Caco-2 (cell line): ENCODE measurements around the gene CDR2L. TPM values are rescaled to one million over a fixed set of nuclear protein-coding genes. Genes with fewer than 3 reads are reported as not detected.

ENCODE experiments used
- BruUV-seq: library from RNA; stranded (reverse); fragments of 400-500 nt; replicated peaks from 2 replicates; lab custom pipeline; 2021; lab: Mats Ljungman, UMichigan
- CTCF ChIA-PET: fragments of 300-600 bp; sonication (Branson Sonifier 250); formaldehyde crosslinking; loops from one replicate; lab custom pipeline; 2022; ENCODE audit warnings: antibody characterized with exemption; lab: Charles Lee
- POLR2A ChIA-PET: fragments of 300-600 bp; sonication (Branson Sonifier 250); formaldehyde crosslinking; loops from one replicate; lab custom pipeline; 2022; ENCODE audit warnings: antibody characterized with exemption; lab: Charles Lee
- DNase-seq, 2 experiments: peaks; one replicate each; pipeline versions ENCODE4 v3.0.0 to v3.0.0-alpha.2; 2020 to 2022
- H3K27me3 ChIP-seq: replicated peaks from 2 replicates; pipeline ENCODE4 v1.6.0; 2011; ENCODE audit warnings: low read length; ENCODE audit not compliant: control insufficient read depth, insufficient read depth
- H3K36me3 ChIP-seq: 2 replicates; pipeline ENCODE4 v1.5.1; 2011; ENCODE audit warnings: low read length; ENCODE audit not compliant: control insufficient read depth, insufficient read depth
- H3K4me1 ChIP-seq: fragments of 250-450 bp; sonication (Bioruptor Pico); 2 replicates; pipeline ENCODE4 v1.5.1; 2020; ENCODE audit warnings: mild to moderate bottlenecking
- H3K4me3 ChIP-seq: 2 replicates; pipeline ENCODE4 v1.5.1; 2011; ENCODE audit warnings: low read depth, mild to moderate bottlenecking, control low read depth, low read length
- H3K9me3 ChIP-seq: fragments of 250-450 bp; sonication (Bioruptor Pico); 2 replicates; pipeline ENCODE4 v1.5.1; 2020; ENCODE audit warnings: mild to moderate bottlenecking, moderate library complexity
- H3K27ac Mint-ChIP-seq: one replicate; pipeline ENCODE4 v1.8.0; 2022; ENCODE audit warnings: mixed read lengths; ENCODE audit not compliant: unreplicated experiment
- H3K27me3 Mint-ChIP-seq: one replicate; pipeline ENCODE4 v1.8.0; 2022; ENCODE audit warnings: mixed read lengths; ENCODE audit not compliant: insufficient read depth, unreplicated experiment
- H3K36me3 Mint-ChIP-seq: one replicate; pipeline ENCODE4 v1.8.0; 2022; ENCODE audit warnings: mild to moderate bottlenecking, mixed read lengths; ENCODE audit not compliant: insufficient read depth, unreplicated experiment
- H3K4me1 Mint-ChIP-seq: one replicate; pipeline ENCODE4 v1.8.0; 2022; ENCODE audit warnings: low read depth, mixed read lengths; ENCODE audit not compliant: unreplicated experiment
- H3K4me3 Mint-ChIP-seq: one replicate; pipeline ENCODE4 v1.8.0; 2022; ENCODE audit warnings: mild to moderate bottlenecking, moderate library complexity, mixed read lengths; ENCODE audit not compliant: unreplicated experiment
- H3K9me3 Mint-ChIP-seq: one replicate; pipeline ENCODE4 v1.8.0; 2022; ENCODE audit warnings: mixed read lengths; ENCODE audit not compliant: unreplicated experiment
- CTCF ChIP-seq, 2 experiments: fragments of 200-600 bp in 1 of 2; IDR thresholded peaks; 1 replicate in 1 of 2; 2 replicates in 1 of 2; pipeline versions ENCODE4 v1.5.1 to v1.8.0; 2011 to 2022; ENCODE audit warnings: antibody characterized with exemption in 1 of 2, control low read depth in 1 of 2, inconsistent platforms in 1 of 2, low read depth in 1 of 2, low read length in 1 of 2, mild to moderate bottlenecking in 1 of 2, moderate library complexity in 1 of 2; ENCODE audit not compliant: insufficient read depth in 1 of 2, severe bottlenecking in 1 of 2, unreplicated experiment in 1 of 2
- intact Hi-C: fragments of 100-400 bp; cut with micrococcal nuclease; formaldehyde crosslinking; loops from one replicate; pipeline ENCODE4 v1.10.0; 2022; ENCODE audit not compliant: unreplicated experiment
- total RNA-seq: library from RNA; stranded (reverse); gene quantifications from 2 replicates; pipeline ENCODE4 v1.2.3, GENCODE V29; 2022

CDR2L gene
- total RNA-seq, 1 experiment from 2014 or later: 30.9 TPM

- peaks cover 59% of the 10 kb centered on the region for H3K4me1 ChIP-seq
- Mint-ChIP-seq H3K4me3 (peak overlapping the region; percentile 22), H3K4me1 (peaks cover 39% of the 10 kb centered on the region), H3K27me3 (no peaks in the 10 kb centered on the region), H3K9me3 (no peaks in the 10 kb centered on the region), H3K36me3 (peaks cover 12% of the 10 kb centered on the region), H3K27ac (peak overlapping the region; percentile 90)
- ChIA-PET POLR2A (interaction anchor here (0.6 to 1.7 kb wide), 5 partner anchors 11 to 149 kb away, joined by 3 to 10 read pairs (median 6); partner anchors contain the start of genes FDXR and MRPL58), CTCF (interaction anchor here (0.6 to 1.7 kb wide), 5 partner anchors 18 to 68 kb away, joined by 3 to 12 read pairs (median 4); partner anchors contain the start of genes HID1 and MRPL58)
- no TSS peak for BruUV-seq
- DNase-seq: no peak
- no peaks in the 10 kb centered on the region for H3K9me3 ChIP-seq
- H3K27me3 ChIP-seq: no peaks in the 10 kb centered on the region
- no peak for TF ChIP-seq CTCF (IDR thresholded peaks at IDR 0.05; ENCODE audit: insufficient read depth in 1 of 2, low read depth in 1 of 2, low read length in 1 of 2, severe bottlenecking in 1 of 2, unreplicated experiment in 1 of 2)
- H3K4me3 ChIP-seq: no peak overlapping the region
- H3K36me3 ChIP-seq: peaks cover 3% of the 10 kb centered on the region; the same call in 1 of the 2 replicates
- intact Hi-C loops: no loop called here
Observed at GRCh38 chr17:74992223-74992622, 4.8 kb downstream of the CDR2L start.

- TF ChIP-seq CTCF (IDR thresholded peaks at IDR 0.05; ENCODE audit: insufficient read depth in 1 of 2, low read depth in 1 of 2, low read length in 1 of 2, severe bottlenecking in 1 of 2, unreplicated experiment in 1 of 2): no peak
- Mint-ChIP-seq H3K9me3 (no peaks in the 10 kb centered on the region), H3K27me3 (no peaks in the 10 kb centered on the region), H3K4me3 (no peak overlapping the region), H3K4me1 (peaks cover 34% of the 10 kb centered on the region), H3K27ac (peak overlapping the region; percentile 90), H3K36me3 (peaks cover 24% of the 10 kb centered on the region)
- peak in 1 of 2 experiments; percentile 40 for DNase-seq
- Histone ChIP-seq H3K4me1 (peaks cover 51% of the 10 kb centered on the region), H3K9me3 (no peaks in the 10 kb centered on the region), H3K4me3 (no peak overlapping the region), H3K36me3 (peaks cover 4% of the 10 kb centered on the region), H3K27me3 (no peaks in the 10 kb centered on the region)
- no TSS peak for BruUV-seq
- intact Hi-C loops: no loop called here
- POLR2A ChIA-PET: interaction anchor here (0.7 to 1.0 kb wide), 3 partner anchors 18 to 373 kb away, joined by 3 to 4 read pairs (median 3); partner anchors contain the start of genes FDXR and MRPL58
- CTCF ChIA-PET: interaction anchor here (1.3 kb wide), 1 partner anchor 18 kb away, joined by 3 read pairs; the partner anchor contains the start of gene MRPL58
Observed at GRCh38 chr17:74994440-74994839, 7.0 kb downstream of the CDR2L start.

GRCh38 chr17:74995847-74996246 lies 8.4 kb downstream of the CDR2L start:
- Histone ChIP-seq H3K27me3 (no peaks in the 10 kb centered on the region), H3K4me1 (peaks cover 43% of the 10 kb centered on the region), H3K9me3 (no peaks in the 10 kb centered on the region), H3K4me3 (no peak overlapping the region), H3K36me3 (peaks cover 5% of the 10 kb centered on the region)
- H3K9me3 Mint-ChIP-seq: no peaks in the 10 kb centered on the region
- no TSS peak for BruUV-seq
- H3K4me3 Mint-ChIP-seq: no peak overlapping the region
- peaks cover 36% of the 10 kb centered on the region for H3K36me3 Mint-ChIP-seq
- no peak for TF ChIP-seq CTCF (IDR thresholded peaks at IDR 0.05; ENCODE audit: insufficient read depth in 1 of 2, low read depth in 1 of 2, low read length in 1 of 2, severe bottlenecking in 1 of 2, unreplicated experiment in 1 of 2)
- POLR2A ChIA-PET: no interaction called here
- no peaks in the 10 kb centered on the region for H3K27me3 Mint-ChIP-seq
- CTCF ChIA-PET: interaction anchor here (1.7 kb wide), 1 partner anchor 17 kb away, joined by 4 read pairs; the partner anchor contains the start of gene MRPL58
- H3K4me1 Mint-ChIP-seq: peaks cover 32% of the 10 kb centered on the region
- H3K27ac Mint-ChIP-seq: peak overlapping the region; percentile 75
- DNase-seq: no peak
- intact Hi-C loops: no loop called here
